Mesenchymal stem cell (in vitro differentiated cells and primary cell): Measurements from ENCODE around the gene INS.
A peak's percentile ranks its signal among the peaks of the same experiment; 100 is the strongest.
"Not testable (repeated sequence)": the region's sequence is repeated elsewhere in the genome, so short reads cannot be mapped to it uniquely, and the experiment has no call there.

Source experiments
- DNase-seq: peaks from one replicate; pipeline ENCODE4 v3.0.0-alpha.2; 2013
- H2AFZ ChIP-seq: one replicate; pipeline ENCODE4 v1.6.1; 2013; ENCODE audit warnings: low read depth, mild to moderate bottlenecking, control low read depth, inconsistent platforms, low read length, moderate library complexity
- H2AK5ac ChIP-seq: 2 replicates; pipeline ENCODE4 v1.6.1; 2013; ENCODE audit warnings: low read length, moderate library complexity, mild to moderate bottlenecking, inconsistent platforms; ENCODE audit not compliant: severe bottlenecking
- H2BK120ac ChIP-seq: one replicate; pipeline ENCODE4 v1.6.1; 2013; ENCODE audit warnings: low read depth, mild to moderate bottlenecking, inconsistent platforms, low read length, moderate library complexity
- H2BK12ac ChIP-seq, 2 experiments: one replicate each; pipeline ENCODE4 v1.6.1; 2013; ENCODE audit warnings: inconsistent platforms in 2 of 2, low read length in 2 of 2, mild to moderate bottlenecking in 2 of 2, moderate library complexity in 2 of 2, control low read depth in 1 of 2
- H2BK15ac ChIP-seq: one replicate; pipeline ENCODE4 v1.6.1; 2013; ENCODE audit warnings: mild to moderate bottlenecking, low read depth, inconsistent platforms; ENCODE audit not compliant: poor library complexity, severe bottlenecking
- H2BK5ac ChIP-seq: 2 replicates; pipeline ENCODE4 v1.6.1; 2013; ENCODE audit warnings: low read depth, mild to moderate bottlenecking, low read length, control low read depth, inconsistent platforms; ENCODE audit not compliant: poor library complexity, severe bottlenecking
- H3K14ac ChIP-seq, 2 experiments: one replicate each; pipeline ENCODE4 v1.6.1; 2013; ENCODE audit warnings: inconsistent platforms in 2 of 2, low read length in 2 of 2, control low read depth in 1 of 2, mild to moderate bottlenecking in 1 of 2, moderate library complexity in 1 of 2
- H3K18ac ChIP-seq, 2 experiments: one replicate each; pipeline ENCODE4 v1.6.1; 2013; ENCODE audit warnings: inconsistent platforms in 2 of 2, low read length in 2 of 2, control low read depth in 1 of 2, low read depth in 1 of 2, mild to moderate bottlenecking in 1 of 2
- H3K23ac ChIP-seq, 2 experiments: one replicate each; pipeline ENCODE4 v1.6.1; 2013; ENCODE audit warnings: inconsistent platforms in 2 of 2, low read length in 2 of 2, mild to moderate bottlenecking in 2 of 2, moderate library complexity in 2 of 2, control low read depth in 1 of 2
- H3K27ac ChIP-seq: 2 replicates; pipeline ENCODE4 v1.5.1; 2013; ENCODE audit warnings: mild to moderate bottlenecking, moderate library complexity, low read length, control low read depth, inconsistent platforms; ENCODE audit not compliant: poor library complexity, severe bottlenecking
- H3K27me3 ChIP-seq, 2 experiments: 2 replicates each; pipeline versions ENCODE4 v1.6.1 to v1.7.0; 2013; ENCODE audit warnings: low read length in 2 of 2, mild to moderate bottlenecking in 2 of 2, moderate library complexity in 2 of 2, control low read depth in 1 of 2, inconsistent platforms in 1 of 2; ENCODE audit not compliant: control insufficient read depth in 1 of 2, insufficient read depth in 1 of 2
- H3K36me3 ChIP-seq, 2 experiments: 2 replicates each; pipeline versions ENCODE4 v1.6.1 to v1.7.0; 2013; ENCODE audit warnings: low read length in 2 of 2, control low read depth in 1 of 2, inconsistent platforms in 1 of 2, low read depth in 1 of 2, mild to moderate bottlenecking in 1 of 2; ENCODE audit not compliant: insufficient read depth in 2 of 2, control insufficient read depth in 1 of 2
- H3K4ac ChIP-seq, 2 experiments: one replicate each; pipeline ENCODE4 v1.6.1; 2013; ENCODE audit warnings: inconsistent platforms in 2 of 2, low read length in 2 of 2, mild to moderate bottlenecking in 2 of 2, moderate library complexity in 2 of 2, control low read depth in 1 of 2, low read depth in 1 of 2
- H3K4me1 ChIP-seq: 2 replicates; pipeline ENCODE4 v1.6.1; 2013; ENCODE audit warnings: low read depth, low read length, control low read depth; ENCODE audit not compliant: control insufficient read depth, insufficient read depth
- H3K4me2 ChIP-seq: 2 replicates; pipeline ENCODE4 v1.6.1; 2013; ENCODE audit warnings: low read length, mild to moderate bottlenecking, inconsistent platforms; ENCODE audit not compliant: poor library complexity, severe bottlenecking
- H3K4me3 ChIP-seq, 2 experiments: 2 replicates each; pipeline versions ENCODE4 v1.5.1 to v1.7.0; 2013; ENCODE audit warnings: low read length in 2 of 2, mild to moderate bottlenecking in 2 of 2, control low read depth in 1 of 2, low read depth in 1 of 2; ENCODE audit not compliant: insufficient read depth in 1 of 2
- H3K79me1 ChIP-seq: replicated peaks from 2 replicates; pipeline ENCODE4 v1.6.1; 2013; ENCODE audit warnings: mild to moderate bottlenecking, control low read depth, low read length, inconsistent platforms; ENCODE audit not compliant: poor library complexity, severe bottlenecking
- H3K9ac ChIP-seq: 2 replicates; pipeline ENCODE4 v1.7.0; 2013; ENCODE audit warnings: mild to moderate bottlenecking, low read length, moderate library complexity
- H3K9me3 ChIP-seq: 2 replicates; pipeline ENCODE4 v1.7.0; 2013; ENCODE audit warnings: mild to moderate bottlenecking, low read length; ENCODE audit not compliant: control insufficient read depth
- H4K8ac ChIP-seq: one replicate; pipeline ENCODE4 v1.6.1; 2013; ENCODE audit warnings: inconsistent platforms, mild to moderate bottlenecking, low read length, moderate library complexity
- H4K91ac ChIP-seq: one replicate; pipeline ENCODE4 v1.6.1; 2013; ENCODE audit warnings: mild to moderate bottlenecking, low read length, inconsistent platforms
- WGBS: methylation state at CpG from one replicate; pipeline ENCODE4 v1.1.7; 2013; ENCODE audit warnings: mixed read lengths; 5-methylcytosine and 5-hydroxymethylcytosine counted together

Gene INS

DNA sequence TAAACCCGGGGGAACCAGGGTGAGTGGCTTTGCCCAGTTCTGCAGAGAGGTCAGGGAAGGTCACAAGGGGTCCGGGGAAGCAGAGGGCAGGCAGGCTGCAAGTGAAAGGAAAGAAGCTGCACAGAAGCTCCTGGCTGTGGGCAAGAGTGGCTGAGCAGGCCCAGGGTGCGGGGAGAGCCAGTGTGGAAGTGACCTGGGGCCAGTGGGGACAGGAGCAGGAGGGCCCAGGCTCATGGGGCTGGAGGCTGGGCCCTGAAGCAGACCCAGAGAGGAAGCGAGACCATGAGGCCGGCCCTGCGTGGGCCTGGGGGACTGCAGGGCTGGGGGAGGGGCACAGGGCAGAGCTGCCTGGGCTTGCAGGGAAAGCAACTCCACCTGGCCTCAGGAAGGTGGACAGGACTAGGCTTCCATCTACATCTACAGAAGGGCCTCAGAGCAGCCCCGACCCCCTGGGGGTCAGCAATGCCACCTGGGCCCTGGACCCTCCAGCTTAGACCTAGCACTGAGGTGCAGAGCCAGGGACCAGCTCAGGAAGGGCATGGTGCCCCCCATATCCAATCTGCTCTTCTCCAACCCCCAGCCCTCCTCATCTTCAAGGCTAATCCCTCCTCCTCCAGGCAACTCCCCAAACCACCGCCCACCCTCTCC is 33.4 kb downstream of the INS start:
- peak overlapping the region; percentile 33 for H2BK15ac ChIP-seq
- WGBS, result 59% methylated on average over 8 of the region's 8 CpGs
- H2BK120ac ChIP-seq, result no peak overlapping the region
- H2AK5ac ChIP-seq, result no peak overlapping the region
- no peak overlapping the region for H3K4me2 ChIP-seq
- no peak overlapping the region for H3K14ac ChIP-seq
- no peak overlapping the region for H4K91ac ChIP-seq
- no peak overlapping the region for H3K9ac ChIP-seq
- H3K36me3 ChIP-seq, result peaks cover 0 to 27% of the 10 kb centered on the region in 2 experiments
- no peak overlapping the region for H4K8ac ChIP-seq
- H3K79me1 ChIP-seq, result no peaks in the 10 kb centered on the region
- no peak overlapping the region for H3K23ac ChIP-seq
- H2BK5ac ChIP-seq, result no peak overlapping the region
- H3K27me3 ChIP-seq, result peaks cover 0 to 22% of the 10 kb centered on the region in 2 experiments
- H2AFZ ChIP-seq, result no peak overlapping the region
- no peak overlapping the region for H3K4me3 ChIP-seq
- H3K18ac ChIP-seq, result no peak overlapping the region
- no peak overlapping the region for H3K4ac ChIP-seq
- no peaks in the 10 kb centered on the region for H3K9me3 ChIP-seq
- H2BK12ac ChIP-seq, result no peak overlapping the region
- no peak overlapping the region for H3K27ac ChIP-seq
- DNase-seq, result no peak
- peaks cover 12% of the 10 kb centered on the region for H3K4me1 ChIP-seq

GRCh38 chr11:2126520-2127085 is 34.4 kb downstream of the INS start:
- no peak overlapping the region for H4K8ac ChIP-seq
- no peak overlapping the region for H3K18ac ChIP-seq
- no peaks in the 10 kb centered on the region for H3K79me1 ChIP-seq
- H3K14ac ChIP-seq, result no peak overlapping the region
- H2BK15ac ChIP-seq, result no peak overlapping the region
- H3K4me3 ChIP-seq, result no peak overlapping the region
- H2BK12ac ChIP-seq, result no peak overlapping the region
- H3K4me2 ChIP-seq, result no peak overlapping the region
- no peak overlapping the region for H2BK5ac ChIP-seq
- H4K91ac ChIP-seq, result no peak overlapping the region
- 83% methylated on average over 2 of the region's 2 CpGs for WGBS
- H2AFZ ChIP-seq, result no peak overlapping the region
- DNase-seq, result no peak
- H3K27ac ChIP-seq, result no peak overlapping the region
- H3K36me3 ChIP-seq, result peaks cover 0 to 22% of the 10 kb centered on the region in 2 experiments
- H2BK120ac ChIP-seq, result no peak overlapping the region
- H3K9me3 ChIP-seq, result no peaks in the 10 kb centered on the region
- no peak overlapping the region for H2AK5ac ChIP-seq
- H3K23ac ChIP-seq, result no peak overlapping the region
- no peak overlapping the region for H3K9ac ChIP-seq
- H3K4ac ChIP-seq, result no peak overlapping the region
- peaks cover 15% of the 10 kb centered on the region for H3K4me1 ChIP-seq
- H3K27me3 ChIP-seq, result peaks cover 0 to 13% of the 10 kb centered on the region in 2 experiments

GRCh38 chr11:2124736-2125484 is 36.1 kb downstream of the INS start:
- H2AFZ ChIP-seq, H3K79me1 ChIP-seq, H3K36me3 ChIP-seq, H3K9ac ChIP-seq, H2BK15ac ChIP-seq, H3K4me2 ChIP-seq, H2AK5ac ChIP-seq, H3K18ac ChIP-seq, H3K23ac ChIP-seq, H2BK120ac ChIP-seq, H4K8ac ChIP-seq, H3K4me3 ChIP-seq, H3K4ac ChIP-seq, H3K9me3 ChIP-seq, H4K91ac ChIP-seq, DNase-seq, H2BK12ac ChIP-seq, H3K14ac ChIP-seq, H3K27ac ChIP-seq, H2BK5ac ChIP-seq: not testable (repeated sequence)
- WGBS, result 89% methylated on average over 8 of the region's 10 CpGs
- H3K27me3 ChIP-seq, result peaks cover 0 to 21% of the 10 kb centered on the region in 2 experiments
- peaks cover 18% of the 10 kb centered on the region for H3K4me1 ChIP-seq

DNA sequence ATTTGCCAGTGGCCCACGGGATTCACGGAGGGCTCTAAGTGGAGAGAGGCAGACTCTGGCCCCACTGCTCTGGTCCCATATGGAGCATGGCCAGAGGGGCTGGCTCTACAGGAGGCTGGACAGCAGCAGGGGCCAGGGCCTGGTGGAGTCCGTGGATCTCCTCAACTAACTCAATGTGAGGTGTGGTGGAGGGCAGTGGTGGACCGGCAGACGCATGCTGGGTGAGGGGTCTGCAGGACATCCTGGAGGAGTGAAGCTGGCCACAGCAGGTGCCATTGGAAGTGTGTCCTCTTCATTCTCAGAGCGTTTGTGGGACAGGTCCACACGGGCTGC is 37.4 kb downstream of the INS start:
- peaks cover under 1% of the 10 kb centered on the region for H3K9me3 ChIP-seq
- WGBS, result 94% methylated on average over 7 of the region's 7 CpGs
- H2AK5ac ChIP-seq, result no peak overlapping the region
- H4K8ac ChIP-seq, result no peak overlapping the region
- no peak overlapping the region for H3K14ac ChIP-seq
- no peaks in the 10 kb centered on the region for H3K79me1 ChIP-seq
- no peak overlapping the region for H3K4me3 ChIP-seq
- no peak overlapping the region for H2BK5ac ChIP-seq
- no peak overlapping the region for H3K18ac ChIP-seq
- no peak overlapping the region for H4K91ac ChIP-seq
- no peak overlapping the region for H3K23ac ChIP-seq
- H3K27me3 ChIP-seq, result peaks cover 0 to 18% of the 10 kb centered on the region in 2 experiments
- no peak overlapping the region for H2BK12ac ChIP-seq
- H3K4me2 ChIP-seq, result no peak overlapping the region
- H2BK120ac ChIP-seq, result no peak overlapping the region
- no peak overlapping the region for H2BK15ac ChIP-seq
- H3K27ac ChIP-seq, result no peak overlapping the region
- no peak overlapping the region for H2AFZ ChIP-seq
- H3K36me3 ChIP-seq, result no peaks in the 10 kb centered on the region
- H3K9ac ChIP-seq, result no peak overlapping the region
- peaks cover 18% of the 10 kb centered on the region for H3K4me1 ChIP-seq
- no peak for DNase-seq
- no peak overlapping the region for H3K4ac ChIP-seq
